ENCODE results near the gene CCDC127.

DNA sequence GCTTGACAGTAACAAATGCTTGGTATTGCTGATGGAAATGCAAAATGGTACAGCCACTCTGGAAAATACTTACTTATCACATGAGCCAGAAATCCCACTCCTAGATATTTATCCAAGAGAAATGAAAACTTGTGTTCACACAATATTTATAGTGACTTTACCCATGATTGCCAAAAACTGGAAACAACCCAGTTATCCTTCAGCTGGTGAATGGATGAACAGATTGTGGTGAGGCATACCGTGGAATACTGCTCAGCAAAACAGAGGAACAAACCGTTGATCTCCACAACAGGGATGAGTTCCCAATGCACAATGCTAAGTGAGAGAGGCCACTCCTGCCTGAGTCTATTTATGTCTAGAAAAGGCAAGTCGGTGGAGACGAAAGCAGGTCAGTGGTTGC lies 67.2 kb downstream of the CCDC127 start:
- TF ChIP-seq GATA3 (IDR thresholded peaks at IDR 0.05; ENCODE audit: low read depth, low read length) (no peak), GATA2 (IDR thresholded peaks at IDR 0.05; ENCODE audit: low read depth, low read length) (no peak)

Measured in SH-SY5Y (cell line).